GM06990 (cell line): ENCODE data around the gene POM121C.
"Not testable (repeated sequence)": the region's sequence is repeated elsewhere in the genome, so short reads cannot be mapped to it uniquely, and the experiment has no call there.

Experiments
- DNase-seq: peaks from one replicate; pipeline ENCODE4 v3.0.0-alpha.2; 2011; ENCODE audit not compliant: insufficient read length; ENCODE audit errors: extremely low read depth
- H3K27me3 ChIP-seq: replicated peaks from 2 replicates; pipeline ENCODE4 v1.6.0; 2011; ENCODE audit warnings: low read length; ENCODE audit not compliant: control insufficient read depth, insufficient read depth
- H3K36me3 ChIP-seq: 2 replicates; pipeline ENCODE4 v1.5.1; 2011; ENCODE audit warnings: low read length; ENCODE audit not compliant: control insufficient read depth, insufficient read depth
- H3K4me3 ChIP-seq: replicated peaks from 2 replicates; pipeline ENCODE4 v1.5.1; 2011; ENCODE audit warnings: low read depth, mild to moderate bottlenecking, control low read depth, low read length
- TF ChIP-seq, protein P1 (sequence below): IDR thresholded peaks from 2 replicates; pipeline ENCODE4 v1.5.1; 2011; ENCODE audit warnings: low read length, control low read depth, mild to moderate bottlenecking, inconsistent platforms; ENCODE audit not compliant: insufficient read depth, poor library complexity, severe bottlenecking

Gene POM121C

GRCh38 chr7:75485979-75486643, at the start of gene POM121C:
TSS of gene POM121C (minus strand) at chr7:75486299. CDS start at chr7:75441496, 44,803 bp downstream.
- DNase-seq, result peak; percentile 88
- H3K36me3 ChIP-seq, H3K27me3 ChIP-seq: not testable (repeated sequence)
- peak within 1 kb of the TSS; percentile 79 for H3K4me3 ChIP-seq

DNA sequence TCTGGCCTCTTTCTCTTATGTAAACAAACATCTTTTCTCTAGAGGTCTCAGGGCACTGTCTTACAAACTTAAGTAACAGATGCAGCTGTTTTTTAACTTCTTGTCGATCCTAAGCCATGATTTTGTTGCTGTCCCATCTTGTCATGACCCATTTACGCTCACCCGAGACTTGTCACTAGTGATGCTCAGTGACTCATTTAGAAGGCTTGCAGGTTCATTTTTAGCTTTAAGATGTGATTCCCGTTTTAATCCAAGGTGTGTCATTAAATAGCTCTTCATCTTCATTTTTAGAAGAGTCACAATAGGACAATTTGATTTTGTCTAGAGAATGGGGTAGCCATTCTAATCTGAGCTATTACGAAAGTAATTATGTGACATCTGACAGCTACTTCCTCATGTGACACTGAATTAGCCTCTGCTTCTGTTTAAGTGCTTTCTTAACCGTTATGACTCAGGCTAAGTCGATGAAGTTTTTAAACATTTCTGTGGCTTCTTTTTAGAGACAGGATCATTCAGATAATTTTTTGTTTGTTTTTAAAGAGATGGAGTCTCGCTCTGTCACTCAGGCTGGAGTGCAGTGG, 48.7 kb upstream of the POM121C start:
- peaks cover 3% of the 10 kb centered on the region for H3K36me3 ChIP-seq
- peak; percentile 55 for DNase-seq
- H3K4me3 ChIP-seq, result no peak overlapping the region; the same call in 1 of the 2 replicates
- H3K27me3 ChIP-seq, result no peaks in the 10 kb centered on the region
- TF ChIP-seq, protein P1, sequence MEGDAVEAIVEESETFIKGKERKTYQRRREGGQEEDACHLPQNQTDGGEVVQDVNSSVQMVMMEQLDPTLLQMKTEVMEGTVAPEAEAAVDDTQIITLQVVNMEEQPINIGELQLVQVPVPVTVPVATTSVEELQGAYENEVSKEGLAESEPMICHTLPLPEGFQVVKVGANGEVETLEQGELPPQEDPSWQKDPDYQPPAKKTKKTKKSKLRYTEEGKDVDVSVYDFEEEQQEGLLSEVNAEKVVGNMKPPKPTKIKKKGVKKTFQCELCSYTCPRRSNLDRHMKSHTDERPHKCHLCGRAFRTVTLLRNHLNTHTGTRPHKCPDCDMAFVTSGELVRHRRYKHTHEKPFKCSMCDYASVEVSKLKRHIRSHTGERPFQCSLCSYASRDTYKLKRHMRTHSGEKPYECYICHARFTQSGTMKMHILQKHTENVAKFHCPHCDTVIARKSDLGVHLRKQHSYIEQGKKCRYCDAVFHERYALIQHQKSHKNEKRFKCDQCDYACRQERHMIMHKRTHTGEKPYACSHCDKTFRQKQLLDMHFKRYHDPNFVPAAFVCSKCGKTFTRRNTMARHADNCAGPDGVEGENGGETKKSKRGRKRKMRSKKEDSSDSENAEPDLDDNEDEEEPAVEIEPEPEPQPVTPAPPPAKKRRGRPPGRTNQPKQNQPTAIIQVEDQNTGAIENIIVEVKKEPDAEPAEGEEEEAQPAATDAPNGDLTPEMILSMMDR, result no peak

- H3K4me3 ChIP-seq, result no peak overlapping the region
- TF ChIP-seq, protein P1, result no peak
- peaks cover under 1% of the 10 kb centered on the region; the same call in 1 of the 2 replicates for H3K36me3 ChIP-seq
- DNase-seq, result no peak
- no peaks in the 10 kb centered on the region for H3K27me3 ChIP-seq
Measured at GRCh38 chr7:75533926-75534325, 47.8 kb upstream of the POM121C start.

DNA sequence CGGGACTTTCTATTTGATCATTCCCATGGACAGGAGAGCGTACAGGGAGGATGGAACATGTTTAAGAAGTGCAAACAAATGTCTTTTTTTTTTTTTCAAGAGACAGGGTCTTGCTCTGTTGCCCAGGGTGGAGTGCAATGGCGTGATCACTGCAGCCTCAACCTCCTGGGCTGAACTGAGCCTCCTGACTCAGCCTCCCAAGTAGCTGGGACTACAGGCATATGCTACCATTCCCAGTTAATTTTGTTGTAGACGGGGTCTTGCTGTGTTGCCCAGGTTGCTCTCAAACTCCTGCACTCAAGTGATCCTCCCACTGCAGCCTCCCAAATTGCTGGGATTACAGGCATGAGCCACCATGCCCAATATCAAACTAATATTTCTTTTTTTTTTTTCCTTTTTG, 46.5 kb upstream of the POM121C start:
- Histone ChIP-seq H3K27me3 (no peaks in the 10 kb centered on the region), H3K36me3 (no peaks in the 10 kb centered on the region), H3K4me3 (no peak overlapping the region)
- no peak for DNase-seq
- TF ChIP-seq, protein P1, result no peak

DNA sequence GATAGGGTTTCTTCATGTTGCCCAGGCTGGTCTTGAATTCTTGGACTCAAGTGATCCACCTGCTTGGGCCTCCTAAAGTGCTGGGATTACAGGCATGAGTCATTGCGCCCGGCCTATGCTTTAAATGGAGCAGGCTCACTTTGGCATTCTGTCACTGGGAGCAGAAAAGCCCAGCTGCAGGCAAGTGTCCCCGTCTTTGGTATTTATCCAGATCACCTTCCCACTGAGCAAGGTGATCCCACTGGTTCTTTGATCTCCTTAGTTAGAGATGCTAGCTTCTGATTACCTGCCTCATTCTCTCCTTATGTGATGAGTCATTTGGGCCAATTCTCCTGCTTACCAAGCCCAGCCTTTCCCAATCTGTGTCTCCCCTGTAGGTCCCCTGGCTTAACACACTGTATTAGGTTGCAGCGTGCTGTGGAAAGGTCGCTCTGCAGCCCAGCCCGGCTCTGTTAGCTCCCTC, 45.3 kb upstream of the POM121C start:
- TF ChIP-seq, protein P1, result no peak
- no peaks in the 10 kb centered on the region for H3K27me3 ChIP-seq
- no peaks in the 10 kb centered on the region for H3K36me3 ChIP-seq
- H3K4me3 ChIP-seq, result no peak overlapping the region
- DNase-seq, result no peak

GRCh38 chr7:75527224-75527722, 41.2 kb upstream of the POM121C start:
- not testable (repeated sequence) for H3K36me3 ChIP-seq, H3K27me3 ChIP-seq
- DNase-seq, result peak; percentile 25
- peak overlapping the region; percentile 93 for H3K4me3 ChIP-seq

DNA sequence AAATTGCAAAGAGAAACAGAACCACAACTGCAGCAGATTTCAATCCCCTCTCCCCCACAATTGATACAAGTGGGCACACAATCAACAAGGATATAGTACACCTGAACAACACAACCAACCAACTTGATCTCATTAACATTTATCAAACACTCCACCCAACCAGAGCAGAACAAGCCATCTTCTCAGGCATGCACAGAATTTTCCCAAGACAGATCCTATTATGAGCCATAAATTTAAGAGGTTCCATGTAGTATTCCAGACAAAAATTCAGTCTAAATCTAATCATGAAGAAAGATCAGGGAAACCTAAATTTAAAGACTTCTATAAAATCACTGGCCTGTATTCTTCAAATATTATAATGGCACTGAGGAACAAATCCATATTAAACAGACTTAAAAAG, 35.6 kb upstream of the POM121C start:
- not testable (repeated sequence) for DNase-seq, H3K36me3 ChIP-seq, H3K4me3 ChIP-seq, H3K27me3 ChIP-seq

DNA sequence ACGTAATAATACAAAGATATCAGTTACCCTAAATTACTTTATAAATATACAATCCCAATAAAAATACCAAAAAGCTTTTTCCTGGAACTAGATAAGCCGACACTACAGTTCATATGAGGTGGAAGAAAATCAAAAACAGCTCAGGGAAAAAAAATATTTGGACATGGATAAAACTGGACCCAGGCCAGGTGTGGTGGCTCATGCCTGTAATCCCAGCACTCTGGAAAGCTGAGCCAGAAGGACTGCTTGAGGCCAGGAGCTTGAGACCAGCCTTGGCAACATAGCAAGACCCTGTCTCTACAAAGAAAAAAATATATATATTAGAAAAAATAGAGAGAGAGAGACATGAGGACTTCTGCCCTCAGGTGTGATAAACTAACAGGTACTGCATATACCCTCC, 32.7 kb upstream of the POM121C start:
- not testable (repeated sequence) for H3K4me3 ChIP-seq, DNase-seq, H3K36me3 ChIP-seq, H3K27me3 ChIP-seq

DNA sequence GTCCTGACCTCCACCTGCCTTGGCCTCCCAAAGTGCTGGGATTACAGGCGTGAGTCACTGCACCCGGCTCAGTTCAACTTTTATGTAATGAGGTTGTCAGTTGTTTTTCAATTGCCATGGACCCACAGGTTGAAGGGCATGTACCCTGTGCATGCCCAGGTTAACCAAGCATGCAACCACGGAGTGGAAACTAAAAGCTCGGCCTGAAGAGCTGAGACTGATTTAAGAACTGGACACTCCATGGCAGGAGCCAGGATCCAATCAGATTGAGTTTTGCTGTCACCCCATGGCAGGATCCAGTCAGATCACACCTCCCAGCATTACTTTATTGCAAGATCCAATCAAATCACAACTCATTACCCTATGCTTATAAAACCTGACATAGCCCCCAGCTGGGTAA, 22.9 kb upstream of the POM121C start:
- DNase-seq, H3K27me3 ChIP-seq, H3K36me3 ChIP-seq, H3K4me3 ChIP-seq: not testable (repeated sequence)

DNA sequence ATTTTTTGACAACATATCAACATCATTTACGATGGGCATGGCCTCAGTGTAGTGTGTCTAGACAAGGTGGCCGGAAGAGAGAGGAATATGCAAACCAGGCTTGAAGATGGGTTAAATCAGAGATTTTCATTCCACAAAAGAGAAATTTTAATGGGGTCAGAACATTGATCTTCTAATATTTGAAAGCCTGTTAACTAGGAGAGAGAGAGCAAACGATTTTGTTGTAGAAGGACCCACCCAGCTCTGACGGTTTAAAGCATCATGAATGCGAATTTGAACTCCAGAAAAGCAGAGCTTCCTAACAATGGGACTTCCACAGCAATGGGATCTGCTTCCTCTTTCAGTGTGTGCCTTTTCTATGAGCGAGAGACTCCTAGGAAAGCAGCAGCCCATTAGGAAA, 5.9 kb upstream of the POM121C start, which contains the start of gene SPDYE5:
SPDYE5 (plus strand) TSS at position 301 of the 400 bp plus-strand sequence. CDS start 1,728 bp downstream, outside the sequence.
- not testable (repeated sequence) for DNase-seq, H3K27me3 ChIP-seq, H3K4me3 ChIP-seq, H3K36me3 ChIP-seq
